BLaER1 treated with 17β-estradiol and CSF1 and Interleukin-3, amounts not matched to agents 10 nM and 100 nM (cell line): ENCODE measurements around the gene CLASRP.
A peak's percentile ranks its signal among the peaks of the same experiment; 100 is the strongest.

ENCODE experiments used
- H3K27ac ChIP-seq, 11 experiments: shearing (Covaris generic); formaldehyde crosslinking; 2 replicates each; pipeline ENCODE4 v1.8.1; 2022
- H3K27me3 ChIP-seq, 11 experiments: shearing (Covaris generic); formaldehyde crosslinking; 2 replicates each; pipeline ENCODE4 v1.8.1; 2022
- H3K36me3 ChIP-seq, 11 experiments: shearing (Covaris generic); formaldehyde crosslinking; 2 replicates each; pipeline ENCODE4 v1.8.1; 2022
- H3K4me1 ChIP-seq, 10 experiments: shearing (Covaris generic); formaldehyde crosslinking; 2 replicates each; pipeline ENCODE4 v1.8.1; 2022
- H3K4me2 ChIP-seq, 11 experiments: shearing (Covaris generic); formaldehyde crosslinking; 2 replicates each; pipeline ENCODE4 v1.8.1; 2022
- H3K4me3 ChIP-seq, 10 experiments: shearing (Covaris generic); formaldehyde crosslinking; 2 replicates each; pipeline ENCODE4 v1.8.1; 2022
- H3K9ac ChIP-seq, 11 experiments: shearing (Covaris generic); formaldehyde crosslinking; 2 replicates each; pipeline ENCODE4 v1.8.1; 2022
- H3K9me3 ChIP-seq, 11 experiments: shearing (Covaris generic); formaldehyde crosslinking; replicated peaks in 1 of 11; 2 replicates each; pipeline ENCODE4 v1.8.1; 2022
- H4K20me1 ChIP-seq, 11 experiments: shearing (Covaris generic); formaldehyde crosslinking; 2 replicates each; pipeline ENCODE4 v1.8.1; 2022
- Cebpa-rat ChIP-seq, 11 experiments: shearing (Covaris generic); IDR thresholded peaks; 2 replicates each; pipeline ENCODE4 v1.8.1; 2022

The CLASRP gene

GRCh38 chr19:45001087-45001739, 37.6 kb upstream of the CLASRP start, which contains the start of gene RELB:
RELB (plus strand) TSS chr19:45001464; CDS start chr19:45001580, 116 bp downstream.
- Histone ChIP-seq H4K20me1 (peaks cover 0 to 28% (median 9%) of the 10 kb centered on the region in 11 experiments; a peak in 13 of 22 replicates), H3K4me2 (peak within 1 kb of the TSS; percentile 73 to 96 (median 90)), H3K4me3 (peak within 1 kb of the TSS; percentile 71 to 87 (median 80)), H3K9me3 (no peaks in the 10 kb centered on the region), H3K27ac (peak within 1 kb of the TSS; percentile 89 to 100 (median 92)), H3K27me3 (no peaks in the 10 kb centered on the region), H3K9ac (peak within 1 kb of the TSS; percentile 88 to 100 (median 95)), H3K36me3 (peaks cover 0 to 37% (median 27%) of the 10 kb centered on the region in 11 experiments; a peak in 13 of 22 replicates), H3K4me1 (peaks cover 13 to 21% (median 17%) of the 10 kb centered on the region in 10 experiments; a peak in 19 of 20 replicates)
- no peak for TF ChIP-seq Cebpa-rat (IDR thresholded peaks at IDR 0.05)

GRCh38 chr19:45003485-45003884, 35.4 kb upstream of the CLASRP start:
- H3K4me1 ChIP-seq: peaks cover 13 to 38% (median 26%) of the 10 kb centered on the region in 10 experiments; a peak in 19 of 20 replicates
- H3K27ac ChIP-seq: no peak overlapping the region
- TF ChIP-seq Cebpa-rat (IDR thresholded peaks at IDR 0.05): no peak

GRCh38 chr19:45005787-45006186, 33.1 kb upstream of the CLASRP start:
- H3K27ac ChIP-seq: peak overlapping the region in 1 of 11 experiments; percentile 35; a peak in 1 of 22 replicates
- H3K36me3 ChIP-seq: peaks cover 8 to 80% (median 39%) of the 10 kb centered on the region in 11 experiments; a peak in 19 of 22 replicates
- H3K27me3 ChIP-seq: no peaks in the 10 kb centered on the region

More at GRCh38 chr19:45003485-45003884, 35.4 kb upstream of the CLASRP start:
- H4K20me1 ChIP-seq: peaks cover 0 to 42% (median 10%) of the 10 kb centered on the region in 11 experiments; a peak in 13 of 22 replicates
- H3K36me3 ChIP-seq: peaks cover 8 to 59% (median 38%) of the 10 kb centered on the region in 11 experiments; a peak in 19 of 22 replicates
- no peaks in the 10 kb centered on the region for H3K27me3 ChIP-seq
- H3K4me3 ChIP-seq: no peak overlapping the region
- no peaks in the 10 kb centered on the region for H3K9me3 ChIP-seq
- no peak overlapping the region for H3K9ac ChIP-seq
- no peak overlapping the region for H3K4me2 ChIP-seq

GRCh38 chr19:45008552-45008951, 30.3 kb upstream of the CLASRP start:
- Histone ChIP-seq H3K27me3 (no peaks in the 10 kb centered on the region), H3K4me1 (peaks cover 11 to 28% (median 18%) of the 10 kb centered on the region in 10 experiments; a peak in 19 of 20 replicates), H3K4me3 (no peak overlapping the region), H3K27ac (no peak overlapping the region), H3K9me3 (no peaks in the 10 kb centered on the region), H3K4me2 (no peak overlapping the region), H3K9ac (no peak overlapping the region), H4K20me1 (peaks cover 0 to 59% (median 9%) of the 10 kb centered on the region in 11 experiments; a peak in 8 of 22 replicates), H3K36me3 (peaks cover 20 to 97% (median 52%) of the 10 kb centered on the region in 11 experiments)
- TF ChIP-seq Cebpa-rat (IDR thresholded peaks at IDR 0.05): no peak

More at GRCh38 chr19:45005787-45006186, 33.1 kb upstream of the CLASRP start:
- TF ChIP-seq Cebpa-rat (IDR thresholded peaks at IDR 0.05): no peak
- no peak overlapping the region for H3K4me3 ChIP-seq
- H4K20me1 ChIP-seq: peaks cover 0 to 62% (median 19%) of the 10 kb centered on the region in 11 experiments; a peak in 13 of 22 replicates
- peaks cover 22 to 40% (median 29%) of the 10 kb centered on the region in 10 experiments for H3K4me1 ChIP-seq
- H3K9me3 ChIP-seq: no peaks in the 10 kb centered on the region
- no peak overlapping the region for H3K4me2 ChIP-seq
- H3K9ac ChIP-seq: no peak overlapping the region

GRCh38 chr19:45009625-45010255, 29.1 kb upstream of the CLASRP start:
- Histone ChIP-seq H3K9me3 (no peaks in the 10 kb centered on the region), H3K27ac (no peak overlapping the region), H3K4me2 (peak overlapping the region in 7 of 11 experiments; percentile 3 to 45 (median 17); a peak in 11 of 22 replicates), H3K9ac (0 out of 22 replicates have a peak overlapping the region, but pooled peaks of 2 of the 11 experiments have one; percentile 2 to 9), H3K27me3 (no peaks in the 10 kb centered on the region), H3K36me3 (peaks cover 24 to 97% (median 51%) of the 10 kb centered on the region in 11 experiments), H3K4me1 (peaks cover 11 to 28% (median 18%) of the 10 kb centered on the region in 10 experiments; a peak in 19 of 20 replicates), H4K20me1 (peaks cover 0 to 51% (median 9%) of the 10 kb centered on the region in 11 experiments; a peak in 8 of 22 replicates), H3K4me3 (no peak overlapping the region)
- no peak for TF ChIP-seq Cebpa-rat (IDR thresholded peaks at IDR 0.05)

- H4K20me1 ChIP-seq: peaks cover 0 to 47% (median 9%) of the 10 kb centered on the region in 11 experiments; a peak in 8 of 22 replicates
- H3K9me3 ChIP-seq: no peaks in the 10 kb centered on the region
- peaks cover 11 to 28% (median 18%) of the 10 kb centered on the region in 10 experiments for H3K4me1 ChIP-seq
- peak overlapping the region in 3 of 11 experiments; percentile 20 to 48 (median 39); a peak in 4 of 22 replicates for H3K27ac ChIP-seq
- no peak overlapping the region for H3K4me3 ChIP-seq
- peaks cover 28 to 97% (median 51%) of the 10 kb centered on the region in 11 experiments for H3K36me3 ChIP-seq
- peak overlapping the region in 5 of 11 experiments; percentile 2 to 40 (median 24); a peak in 2 of 22 replicates for H3K9ac ChIP-seq
- TF ChIP-seq Cebpa-rat (IDR thresholded peaks at IDR 0.05): no peak
- H3K27me3 ChIP-seq: no peaks in the 10 kb centered on the region
- H3K4me2 ChIP-seq: peak overlapping the region in 7 of 11 experiments; percentile 3 to 45 (median 17); a peak in 10 of 22 replicates
Measured at GRCh38 chr19:45010306-45010705, 28.5 kb upstream of the CLASRP start.

- Histone ChIP-seq H4K20me1 (peaks cover 0 to 48% (median 9%) of the 10 kb centered on the region in 11 experiments; a peak in 9 of 22 replicates), H3K4me2 (no peak overlapping the region), H3K4me3 (no peak overlapping the region), H3K9ac (no peak overlapping the region), H3K36me3 (peaks cover 29 to 98% (median 46%) of the 10 kb centered on the region in 11 experiments), H3K27me3 (no peaks in the 10 kb centered on the region), H3K4me1 (peaks cover 5 to 27% (median 20%) of the 10 kb centered on the region in 10 experiments), H3K27ac (no peak overlapping the region), H3K9me3 (no peaks in the 10 kb centered on the region)
- TF ChIP-seq Cebpa-rat (IDR thresholded peaks at IDR 0.05): no peak
Measured at GRCh38 chr19:45011959-45012358, 26.9 kb upstream of the CLASRP start.

GRCh38 chr19:45016388-45017314, 22.2 kb upstream of the CLASRP start:
- Histone ChIP-seq H3K36me3 (peaks cover 29 to 97% (median 47%) of the 10 kb centered on the region in 11 experiments), H3K4me1 (peaks cover 0 to 14% (median 4%) of the 10 kb centered on the region in 10 experiments; a peak in 7 of 20 replicates), H3K27me3 (no peaks in the 10 kb centered on the region), H3K9ac (peak overlapping the region in 5 of 11 experiments; percentile 0 to 47 (median 29); a peak in 8 of 22 replicates), H4K20me1 (peaks cover 0 to 28% (median 0%) of the 10 kb centered on the region in 11 experiments; a peak in 5 of 22 replicates), H3K4me3 (no peak overlapping the region), H3K4me2 (peak overlapping the region in 5 of 11 experiments; percentile 2 to 30 (median 12); a peak in 6 of 22 replicates), H3K27ac (peak overlapping the region in 5 of 11 experiments; percentile 1 to 44 (median 34); a peak in 6 of 22 replicates), H3K9me3 (no peaks in the 10 kb centered on the region)
- TF ChIP-seq Cebpa-rat (IDR thresholded peaks at IDR 0.05): no peak
